HL-60 (cell line): ENCODE data around the gene ZNF180.

Experiments
- DNase-seq, 2 experiments: peaks; one replicate each; pipeline ENCODE4 v3.0.0-alpha.2; 2010 to 2020; ENCODE audit warnings: low read depth in 1 of 2, low spot score in 1 of 2
- H3K27ac ChIP-seq: fragments of 250-450 bp; sonication (Bioruptor Pico); replicated peaks from 2 replicates; pipeline ENCODE4 v1.5.1; 2020; ENCODE audit warnings: mild to moderate bottlenecking, moderate library complexity
- H3K27me3 ChIP-seq: fragments of 250-450 bp; sonication (Bioruptor Pico); 2 replicates; pipeline ENCODE4 v1.5.1; 2021; ENCODE audit warnings: mild to moderate bottlenecking, moderate library complexity; ENCODE audit not compliant: insufficient read depth, poor library complexity, severe bottlenecking
- H3K4me3 ChIP-seq: replicated peaks from 2 replicates; pipeline ENCODE4 v1.5.1; 2011; ENCODE audit warnings: mild to moderate bottlenecking, control low read depth, low read length; ENCODE audit not compliant: insufficient read depth
- CTCF ChIP-seq: IDR thresholded peaks from one replicate; pipeline ENCODE4 v1.5.1; 2011; ENCODE audit warnings: low read length, control low read depth, inconsistent platforms; ENCODE audit not compliant: insufficient read depth
- GABPA ChIP-seq: IDR thresholded peaks from 2 replicates; pipeline ENCODE4 v1.6.1; 2012; ENCODE audit warnings: low read depth
- POLR2AphosphoS5 ChIP-seq: IDR thresholded peaks from 2 replicates; pipeline ENCODE4 v1.6.1; 2012; ENCODE audit warnings: low read depth
- REST ChIP-seq: IDR thresholded peaks from 2 replicates; pipeline ENCODE4 v1.6.1; 2012; ENCODE audit warnings: low read depth; ENCODE audit not compliant: insufficient replicate concordance
- SPI1 ChIP-seq: IDR thresholded peaks from 2 replicates; pipeline ENCODE4 v1.6.1; 2012; ENCODE audit warnings: low read depth, mild to moderate bottlenecking, borderline replicate concordance

ZNF180 gene

GRCh38 chr19:44447916-44448674, 52.2 kb downstream of the ZNF180 start, which contains the start of gene ZNF229:
Gene ZNF229 (minus strand): TSS chr19:44448472. CDS start chr19:44442847, 5,625 bp downstream.
- TF ChIP-seq CTCF = no peak
- TF ChIP-seq GABPA = peak; percentile 90
- peak; percentile 82 for TF ChIP-seq POLR2AphosphoS5
- TF ChIP-seq REST = no peak
- TF ChIP-seq SPI1 = no peak
- peak; percentile 98 for DNase-seq
- Histone ChIP-seq H3K27me3 (no peaks in the 10 kb centered on the region), H3K4me3 (peak within 1 kb of the TSS; percentile 70), H3K27ac (peak within 1 kb of the TSS; percentile 75)

DNA sequence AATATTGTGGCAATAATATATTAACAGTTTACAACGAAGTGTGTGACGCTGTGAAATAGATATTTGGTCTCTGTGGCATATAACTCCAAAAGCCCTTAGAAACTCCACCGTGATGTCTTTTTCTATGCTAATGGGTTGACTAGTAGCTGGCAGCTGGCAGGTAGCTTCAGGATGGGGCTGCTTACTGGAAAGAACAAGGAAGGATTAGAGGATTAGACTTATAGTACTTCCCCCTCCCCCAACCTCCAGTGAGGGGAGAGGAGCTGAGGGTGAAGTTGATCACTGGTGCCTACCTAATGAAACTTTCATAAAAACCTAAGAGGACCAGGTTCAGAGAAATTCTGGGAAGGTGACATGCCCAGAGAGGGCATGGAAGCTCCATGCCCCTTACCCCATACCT, 61.9 kb downstream of the ZNF180 start:
- DNase-seq = no peak
- Histone ChIP-seq H3K27ac (no peak overlapping the region), H3K4me3 (no peak overlapping the region), H3K27me3 (no peaks in the 10 kb centered on the region)
- no peak for TF ChIP-seq SPI1
- no peak for TF ChIP-seq POLR2AphosphoS5
- no peak for TF ChIP-seq CTCF
- no peak for TF ChIP-seq REST
- TF ChIP-seq GABPA = no peak

- Histone ChIP-seq H3K4me3 (no peak overlapping the region), H3K27ac (no peak overlapping the region), H3K27me3 (no peaks in the 10 kb centered on the region)
- no peak for DNase-seq
- no peak for TF ChIP-seq POLR2AphosphoS5
- no peak for TF ChIP-seq REST
- no peak for TF ChIP-seq GABPA
- TF ChIP-seq CTCF = no peak
- TF ChIP-seq SPI1 = no peak
Measured at GRCh38 chr19:44435441-44435840, 64.9 kb downstream of the ZNF180 start.
